PFSK-1 (cell line): Measurements from ENCODE around the gene SLC27A5.

Source experiments
- FOXP2 ChIP-seq: optimal IDR thresholded peaks from 2 replicates; pipeline ENCODE3; 2011; ENCODE audit warnings: borderline replicate concordance, control low read depth, inconsistent platforms; ENCODE audit not compliant: insufficient read depth; ENCODE audit errors: extremely low read length, extremely low read depth
- POLR2AphosphoS5 ChIP-seq: IDR thresholded peaks from 2 replicates; pipeline ENCODE4 v1.6.1; 2012; ENCODE audit warnings: low read depth, mild to moderate bottlenecking, control low read depth, low read length, moderate library complexity
- REST ChIP-seq, 2 experiments: IDR thresholded peaks; 2 replicates each; pipeline versions ENCODE4 v1.6.1 to v1.8.0; 2011 to 2012; ENCODE audit warnings: low read depth in 2 of 2, low read length in 2 of 2, control low read depth in 1 of 2, inconsistent platforms in 1 of 2, mild to moderate bottlenecking in 1 of 2, moderate library complexity in 1 of 2; ENCODE audit not compliant: insufficient read depth in 1 of 2
- SIN3A ChIP-seq: IDR thresholded peaks from 2 replicates; pipeline ENCODE4 v1.6.1; 2012; ENCODE audit warnings: mild to moderate bottlenecking, low read length, moderate library complexity, borderline replicate concordance; ENCODE audit not compliant: insufficient read depth
- TAF1 ChIP-seq: IDR thresholded peaks from 2 replicates; pipeline ENCODE4 v1.6.1; 2012; ENCODE audit warnings: low read length, control low read depth, borderline replicate concordance; ENCODE audit not compliant: insufficient read depth

The SLC27A5 gene

GRCh38 chr19:58453743-58454142, 58.0 kb downstream of the SLC27A5 start:
- TF ChIP-seq SIN3A (no peak), FOXP2 (no peak), TAF1 (no peak), REST (IDR thresholded peaks at IDR 0.05; ENCODE audit: insufficient read depth in 1 of 2, low read depth in 2 of 2, low read length in 2 of 2) (no peak), POLR2AphosphoS5 (no peak)

GRCh38 chr19:58451358-58452101, 60.3 kb downstream of the SLC27A5 start, which contains the start of gene ZNF324B:
ZNF324B (plus strand) TSS chr19:58451622; CDS start chr19:58453702, 2,080 bp downstream.
- peak; percentile 83 for TF ChIP-seq FOXP2
- TF ChIP-seq POLR2AphosphoS5 = peak; percentile 83
- TF ChIP-seq TAF1 = 0 out of 2 replicates have a peak, but pooled peaks have one; percentile 51
- TF ChIP-seq REST (IDR thresholded peaks at IDR 0.05; ENCODE audit: insufficient read depth in 1 of 2, low read depth in 2 of 2, low read length in 2 of 2) = 0 out of 4 replicates have a peak, but pooled peaks of 1 of the 2 experiments have one; percentile 28
- TF ChIP-seq SIN3A = no peak

GRCh38 chr19:58450856-58451357, 60.9 kb downstream of the SLC27A5 start:
- TF ChIP-seq SIN3A = no peak
- no peak for TF ChIP-seq FOXP2
- no peak for TF ChIP-seq TAF1
- TF ChIP-seq REST (IDR thresholded peaks at IDR 0.05; ENCODE audit: insufficient read depth in 1 of 2, low read depth in 2 of 2, low read length in 2 of 2) = no peak
- no peak for TF ChIP-seq POLR2AphosphoS5
